NCI-H2081 (cell line): ENCODE results near the gene WNT10A.
"Not testable (repeated sequence)": the region's sequence is repeated elsewhere in the genome, so short reads cannot be mapped to it uniquely, and the experiment has no call there.

Experiments
- DNase-seq, 2 experiments: peaks; one replicate each; lab custom pipeline; 2025; lab: John Stamatoyannopoulos, UW

Gene WNT10A

DNA sequence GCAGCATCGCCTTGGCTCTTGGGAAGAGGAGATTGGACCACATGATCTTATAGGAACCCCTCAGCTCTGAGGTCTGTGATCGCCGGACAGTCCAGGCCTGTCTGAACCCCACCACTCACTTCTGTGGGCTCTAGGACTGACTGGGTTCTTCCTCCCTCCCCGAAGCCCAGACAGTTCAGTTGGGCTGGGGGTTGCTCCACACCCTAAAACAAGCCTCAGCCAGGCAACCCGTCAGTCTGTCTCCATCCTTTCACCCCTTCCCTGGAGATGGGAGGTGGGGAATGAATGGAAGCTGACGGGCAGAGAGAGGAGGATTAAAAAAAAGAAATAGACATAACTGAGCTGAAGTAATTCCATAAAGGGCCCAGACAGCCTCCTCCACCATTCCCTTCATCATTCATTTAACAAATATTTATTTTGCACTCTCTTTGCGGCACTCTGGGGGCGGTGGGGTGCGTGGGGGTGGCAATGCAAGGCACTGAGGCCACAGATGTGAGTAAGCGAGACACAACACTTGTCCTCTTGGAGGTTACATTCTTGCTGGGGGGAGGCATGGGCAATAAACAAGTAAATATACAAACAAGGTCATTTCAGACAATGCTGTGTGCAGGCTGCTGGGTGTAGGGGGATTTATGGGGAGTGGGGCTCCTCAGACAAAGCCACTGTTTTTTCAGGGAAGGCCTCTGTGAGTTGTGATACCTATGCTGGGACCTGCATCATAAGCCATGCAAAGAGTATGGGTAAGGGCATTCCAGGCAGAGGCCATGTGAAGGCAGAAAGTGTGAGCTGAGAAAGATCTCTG lies 12.9 kb downstream of the WNT10A start:
- no peak for DNase-seq

GRCh38 chr2:218894151-218894879 lies 13.7 kb downstream of the WNT10A start:
- no peak for DNase-seq

DNA sequence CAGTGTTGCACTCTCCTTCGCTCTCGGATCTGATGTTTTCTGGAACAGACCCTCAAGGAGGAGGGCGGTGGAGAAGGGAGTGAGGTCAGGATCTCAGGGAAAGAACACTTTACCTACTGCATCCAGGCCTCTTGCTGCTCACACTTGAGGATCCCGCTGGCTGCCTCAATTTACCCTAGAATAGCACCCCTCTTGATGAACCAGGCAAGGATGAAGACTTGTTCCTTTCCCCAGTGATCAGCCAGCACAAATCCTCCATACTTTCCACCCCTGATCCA lies 14.2 kb downstream of the WNT10A start:
- DNase-seq = no peak

DNA sequence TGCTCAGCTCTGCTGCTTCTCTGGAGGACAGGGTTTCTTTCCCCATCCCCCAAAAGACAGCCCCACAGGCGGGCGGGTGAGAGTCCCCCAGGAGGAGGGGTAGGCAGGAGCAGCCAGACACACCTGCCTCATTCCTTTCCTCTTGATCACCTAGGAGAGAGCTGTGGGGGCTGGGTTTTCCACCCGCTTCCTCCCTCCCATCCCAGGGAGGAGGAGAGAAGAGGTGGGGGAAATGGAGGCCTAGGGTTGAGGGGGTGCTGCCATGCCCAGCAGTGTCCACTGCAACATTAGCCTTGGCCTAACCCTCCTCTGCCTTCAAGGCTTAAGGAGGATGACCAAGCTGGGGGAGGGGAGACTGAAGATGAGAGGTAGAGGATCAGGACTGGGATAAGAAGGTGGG lies 14.7 kb downstream of the WNT10A start:
- DNase-seq = no peak

DNA sequence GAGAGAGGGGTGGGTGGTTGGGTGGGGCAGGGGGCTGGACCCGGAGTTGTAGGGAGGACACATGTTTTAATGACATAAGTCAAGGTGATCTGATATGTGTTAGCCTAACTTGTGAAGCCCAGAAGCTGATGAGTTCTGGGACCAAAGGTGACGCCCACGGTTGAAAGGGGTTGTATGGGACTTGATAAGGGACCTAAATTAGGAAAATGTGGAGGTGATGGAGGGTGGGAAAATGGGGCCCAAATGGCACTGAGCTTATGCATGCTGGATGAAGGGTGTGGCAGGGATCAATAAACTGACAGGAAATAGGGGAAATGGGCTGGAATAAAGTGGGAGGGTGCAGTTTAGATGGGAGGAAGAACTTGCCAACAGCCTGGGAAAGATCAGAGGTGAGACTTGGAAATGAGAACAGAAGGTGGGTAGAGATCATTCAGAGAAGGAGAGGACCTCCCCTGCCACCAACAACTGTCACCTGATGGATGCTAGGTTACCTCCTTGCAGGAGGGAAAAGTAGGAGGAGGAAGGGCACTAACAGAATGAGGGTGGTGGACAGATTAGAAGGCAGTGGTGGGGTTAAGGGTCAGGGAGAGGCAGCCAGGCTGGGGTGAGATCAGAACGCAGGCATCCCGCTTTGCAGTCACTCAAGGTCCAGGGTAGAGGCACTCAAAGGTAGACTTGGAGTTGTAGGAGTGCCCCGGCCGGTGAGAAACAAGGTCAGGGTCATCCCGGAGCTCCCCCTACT lies 15.3 kb downstream of the WNT10A start:
- no peak for DNase-seq

GRCh38 chr2:218896501-218897393 lies 16.1 kb downstream of the WNT10A start:
- peak; percentile 29 to 54 for DNase-seq

DNA sequence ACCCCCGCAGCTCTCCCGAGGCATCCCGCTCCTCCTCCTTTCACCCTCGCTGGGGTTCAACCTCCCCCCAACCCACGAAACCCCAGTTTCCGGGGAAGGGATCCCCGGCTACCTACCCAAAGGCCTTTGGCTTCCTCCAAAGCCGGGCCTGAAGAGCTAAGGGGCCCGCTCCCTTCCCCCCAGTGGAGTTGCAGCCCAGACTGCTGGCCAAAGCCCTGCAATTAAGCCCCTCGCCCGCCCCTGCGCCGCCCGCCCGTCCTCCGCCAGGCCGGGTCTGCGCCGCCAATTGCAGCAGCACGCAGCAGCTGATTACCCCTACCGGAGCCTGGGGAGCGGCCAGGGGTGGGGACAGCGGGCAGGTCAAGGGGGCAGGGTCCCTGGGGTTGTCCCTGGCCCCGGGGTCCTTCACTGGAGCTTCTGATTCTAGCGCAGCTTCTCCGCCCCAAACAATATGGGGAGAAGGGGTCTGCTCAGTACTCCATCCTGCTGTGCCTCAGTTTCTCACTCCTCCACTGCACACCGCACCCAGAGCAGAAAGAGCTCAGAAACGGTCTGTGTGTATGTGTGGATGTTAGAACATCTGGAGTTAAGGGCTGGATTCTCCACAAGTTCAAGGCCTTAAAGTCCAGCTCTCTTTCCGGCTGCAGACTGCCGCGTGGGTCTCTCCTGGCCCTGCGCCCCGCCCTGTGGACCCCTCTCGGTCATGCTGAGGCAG lies 16.9 kb downstream of the WNT10A start:
- no peak for DNase-seq

- DNase-seq = peak; percentile 30 to 42
Observed at GRCh38 chr2:218898109-218898878, 17.6 kb downstream of the WNT10A start.

DNA sequence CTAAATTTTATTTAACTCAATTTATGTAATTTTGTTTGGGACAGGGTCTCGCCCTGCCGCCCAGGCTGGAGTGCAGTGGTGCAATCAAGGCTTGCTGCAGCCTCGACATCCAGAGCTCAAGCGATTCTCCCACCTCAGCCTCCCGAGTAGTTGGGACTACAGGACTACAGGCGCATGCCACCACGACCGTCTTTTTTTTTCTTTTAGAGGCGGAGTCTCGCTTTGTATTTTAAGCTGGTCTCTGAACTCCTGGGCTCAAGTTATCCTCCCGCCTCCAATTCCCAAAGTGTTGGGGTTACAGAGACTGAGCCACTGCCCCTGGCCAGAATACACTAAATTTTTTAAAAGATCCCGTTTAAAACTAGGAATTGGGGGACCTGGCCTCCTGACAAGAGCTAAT lies 18.5 kb downstream of the WNT10A start:
- DNase-seq = no peak

DNA sequence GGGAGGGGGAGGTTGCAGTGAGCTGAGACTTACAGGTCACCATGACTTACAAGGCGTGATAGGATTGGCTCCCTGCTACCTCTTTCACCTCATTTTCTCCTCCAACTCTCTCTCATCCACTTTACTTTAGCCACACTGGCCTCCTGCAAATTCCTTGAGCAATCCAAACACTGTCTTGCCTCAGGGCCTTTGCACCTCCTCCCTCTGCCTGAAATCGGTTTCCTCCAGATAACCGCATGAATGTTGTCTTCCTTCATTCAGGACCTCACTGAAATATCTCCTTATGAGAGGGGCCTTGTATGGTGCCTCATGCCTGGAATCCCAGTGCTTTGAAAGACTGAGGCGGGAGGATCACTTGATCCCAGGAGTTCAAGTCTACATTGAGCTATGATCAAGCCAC lies 21.8 kb downstream of the WNT10A start:
- DNase-seq = no peak

DNA sequence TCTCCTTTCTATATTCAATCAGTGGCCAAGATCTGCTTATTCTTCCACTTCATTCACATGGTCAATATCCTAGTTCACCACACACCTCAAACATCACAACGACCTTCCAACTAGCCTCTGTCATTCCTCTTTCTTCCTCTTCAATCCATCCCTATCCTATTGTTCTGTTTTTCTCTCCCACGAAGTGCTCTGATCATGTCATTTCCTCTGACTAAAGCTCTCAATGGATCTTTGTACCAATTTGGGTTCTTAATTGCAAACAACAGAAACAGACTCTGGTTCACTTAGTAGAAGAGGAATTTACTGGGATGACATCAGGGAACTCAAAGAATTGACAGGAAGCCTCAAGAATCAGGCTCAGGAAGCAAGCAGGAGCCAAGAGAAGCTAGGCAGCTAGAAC lies 23.5 kb downstream of the WNT10A start:
- no peak for DNase-seq

GRCh38 chr2:218908721-218909619 lies 28.3 kb downstream of the WNT10A start:
- peak; percentile 93 to 95 for DNase-seq

- DNase-seq = no peak
Observed at GRCh38 chr2:218910741-218911140, 30.1 kb downstream of the WNT10A start.

DNA sequence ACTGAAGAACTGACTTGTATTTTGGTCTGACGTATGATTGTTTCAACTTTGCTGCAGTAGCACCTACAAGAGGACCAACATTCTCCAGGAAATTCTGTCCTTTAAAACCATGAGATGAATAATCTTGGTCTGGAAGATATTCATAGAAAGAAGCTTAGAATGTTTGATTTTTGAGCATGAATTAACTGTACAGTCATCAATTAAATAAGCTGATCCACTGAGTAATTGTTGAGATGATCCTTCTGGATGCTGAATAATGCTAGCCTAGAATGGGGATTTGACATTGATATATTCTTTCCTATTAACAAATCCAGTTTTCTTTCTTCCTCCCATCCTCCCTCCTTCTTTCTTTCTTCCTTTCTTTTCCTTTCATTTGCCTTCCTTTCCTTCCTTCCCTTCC lies 39.9 kb downstream of the WNT10A start:
- no peak for DNase-seq

DNA sequence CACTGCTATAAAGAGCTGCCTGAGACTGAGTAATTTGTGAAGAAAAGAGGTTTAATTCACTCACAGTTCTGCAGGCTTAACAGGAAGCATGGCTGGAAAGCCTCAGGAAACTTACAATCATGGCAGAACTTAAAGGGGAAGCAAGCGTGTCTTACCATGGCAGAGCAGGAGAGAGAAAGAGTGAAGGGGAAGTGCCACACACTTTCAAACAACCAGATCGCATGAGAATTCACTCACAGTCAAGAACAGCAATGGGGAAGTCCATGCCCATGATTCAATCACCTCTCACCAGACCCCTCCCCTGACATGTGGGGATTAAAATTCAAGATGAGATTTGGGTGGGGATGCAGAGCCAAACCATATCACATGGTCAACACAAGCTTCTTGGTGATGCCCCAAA lies 44.1 kb downstream of the WNT10A start:
- no peak for DNase-seq

DNA sequence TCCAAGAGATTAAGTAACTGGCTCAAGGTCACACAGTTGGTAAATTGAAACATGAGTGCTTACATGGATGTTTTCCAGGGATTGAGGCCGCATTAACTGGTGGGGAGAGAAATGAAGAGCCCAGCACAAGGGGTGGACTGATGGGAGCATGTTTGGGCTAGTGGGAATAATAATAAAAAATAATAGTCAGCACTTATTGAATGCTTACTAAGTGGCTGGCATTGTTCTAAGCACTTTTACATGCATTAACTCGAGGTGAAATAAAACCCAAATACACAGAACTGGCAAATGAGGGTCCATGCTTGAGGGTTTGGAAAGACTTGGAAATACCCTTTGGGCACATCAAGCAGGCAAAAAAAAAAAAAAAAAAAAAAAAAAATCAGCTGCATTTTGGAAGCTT lies 44.8 kb downstream of the WNT10A start:
- no peak for DNase-seq

DNA sequence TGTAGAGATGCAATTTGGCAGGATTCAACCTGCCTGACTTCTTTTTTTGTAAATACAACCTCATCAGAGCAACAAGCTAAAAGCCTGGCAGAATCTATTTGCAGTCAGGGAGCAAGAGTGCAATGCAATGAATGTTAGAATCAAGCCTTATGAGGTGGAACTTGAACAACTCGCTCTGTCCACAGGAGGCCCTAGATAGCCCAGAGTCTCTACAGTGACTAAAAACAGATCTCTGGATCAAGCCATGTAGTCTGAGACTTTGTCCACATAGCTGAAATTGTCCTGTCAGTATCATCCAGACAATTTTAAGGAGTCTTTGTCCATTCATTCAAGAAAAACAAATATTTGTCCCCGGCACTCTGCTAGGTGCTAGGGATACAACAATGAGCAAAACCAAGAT lies 46.8 kb downstream of the WNT10A start:
- peak; percentile 28 to 67 for DNase-seq

DNA sequence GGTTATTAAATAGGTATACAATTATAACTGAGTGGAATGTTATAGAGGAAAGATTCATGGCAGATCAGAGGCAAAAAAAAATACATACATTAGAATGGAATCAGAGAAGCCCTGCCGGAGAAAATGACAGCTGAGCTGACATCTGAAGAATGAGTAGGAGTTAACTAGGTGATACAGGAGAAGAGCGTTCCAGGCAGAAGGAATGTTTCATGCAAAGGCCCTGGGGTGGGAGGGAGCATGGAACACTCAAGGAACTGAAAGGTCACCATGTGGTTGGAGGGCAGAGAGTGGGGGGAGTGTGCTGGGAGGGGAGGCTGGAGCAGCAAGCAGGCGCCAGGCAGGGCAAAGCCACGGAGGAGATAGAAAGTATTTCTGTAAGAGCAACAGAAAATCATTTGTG lies 47.2 kb downstream of the WNT10A start:
- peak; percentile 1 to 63 for DNase-seq

DNA sequence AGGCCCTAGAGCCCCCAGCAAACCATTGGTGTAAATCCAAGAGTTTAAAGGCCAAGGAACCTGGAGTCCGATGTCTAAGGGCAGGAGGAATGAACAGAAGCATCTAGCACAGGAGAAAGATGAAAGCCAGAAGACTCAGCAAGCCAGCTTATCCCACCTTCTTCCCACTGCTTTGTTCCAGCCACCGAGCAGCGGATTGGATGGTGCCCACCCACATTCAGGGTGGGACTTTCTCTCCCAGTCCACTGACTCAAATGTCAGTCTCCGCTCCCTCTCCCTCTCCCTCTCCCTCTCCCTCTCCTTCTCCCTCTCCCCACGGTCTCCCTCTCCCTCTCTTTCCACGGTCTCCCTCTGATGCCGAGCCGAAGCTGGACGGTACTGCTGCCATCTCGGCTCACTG lies 49.8 kb downstream of the WNT10A start:
- DNase-seq = not testable (repeated sequence)

- not testable (repeated sequence) for DNase-seq
Observed at GRCh38 chr2:218931751-218932150, 51.1 kb downstream of the WNT10A start.
